NCI-H2081 (cell line): ENCODE results near the gene AIF1.
"Not testable (repeated sequence)": the region's sequence is repeated elsewhere in the genome, so short reads cannot be mapped to it uniquely, and the experiment has no call there.

Experiments used
- DNase-seq, 2 experiments: peaks; one replicate each; lab custom pipeline; 2025; lab: John Stamatoyannopoulos, UW

Gene AIF1

DNA sequence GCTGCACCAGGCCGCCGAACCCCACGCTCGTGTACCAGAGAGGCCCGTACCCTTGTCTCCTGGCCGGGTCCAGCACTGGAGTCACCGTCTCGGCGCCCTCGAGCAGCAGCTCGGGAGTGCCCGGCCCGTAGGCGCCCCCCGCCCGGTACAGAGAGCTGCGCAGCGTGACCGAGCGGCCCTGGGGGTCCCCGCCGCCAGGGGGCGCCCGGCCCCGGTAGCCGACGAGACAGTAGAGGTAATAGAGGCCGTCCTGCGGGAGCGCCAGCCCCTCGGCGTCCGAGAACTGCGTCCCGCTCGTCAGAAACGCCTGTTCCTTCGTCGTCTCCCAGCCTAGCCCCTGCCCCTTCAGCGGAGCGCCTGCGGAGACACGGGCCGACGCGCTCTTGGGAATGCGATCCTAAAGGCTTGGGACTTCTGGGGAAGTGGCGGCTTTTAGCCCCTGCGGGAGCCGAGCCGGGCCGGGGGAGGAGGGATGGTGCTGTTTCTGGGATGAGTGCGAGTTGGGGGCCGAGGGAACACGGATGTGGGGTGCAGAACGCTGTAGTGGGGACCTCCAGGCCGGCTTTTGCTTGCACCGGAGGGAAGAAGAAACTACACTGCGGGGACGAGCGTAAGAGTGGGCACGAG, 34.1 kb upstream of the AIF1 start:
- DNase-seq: peak; percentile 70 to 76

DNA sequence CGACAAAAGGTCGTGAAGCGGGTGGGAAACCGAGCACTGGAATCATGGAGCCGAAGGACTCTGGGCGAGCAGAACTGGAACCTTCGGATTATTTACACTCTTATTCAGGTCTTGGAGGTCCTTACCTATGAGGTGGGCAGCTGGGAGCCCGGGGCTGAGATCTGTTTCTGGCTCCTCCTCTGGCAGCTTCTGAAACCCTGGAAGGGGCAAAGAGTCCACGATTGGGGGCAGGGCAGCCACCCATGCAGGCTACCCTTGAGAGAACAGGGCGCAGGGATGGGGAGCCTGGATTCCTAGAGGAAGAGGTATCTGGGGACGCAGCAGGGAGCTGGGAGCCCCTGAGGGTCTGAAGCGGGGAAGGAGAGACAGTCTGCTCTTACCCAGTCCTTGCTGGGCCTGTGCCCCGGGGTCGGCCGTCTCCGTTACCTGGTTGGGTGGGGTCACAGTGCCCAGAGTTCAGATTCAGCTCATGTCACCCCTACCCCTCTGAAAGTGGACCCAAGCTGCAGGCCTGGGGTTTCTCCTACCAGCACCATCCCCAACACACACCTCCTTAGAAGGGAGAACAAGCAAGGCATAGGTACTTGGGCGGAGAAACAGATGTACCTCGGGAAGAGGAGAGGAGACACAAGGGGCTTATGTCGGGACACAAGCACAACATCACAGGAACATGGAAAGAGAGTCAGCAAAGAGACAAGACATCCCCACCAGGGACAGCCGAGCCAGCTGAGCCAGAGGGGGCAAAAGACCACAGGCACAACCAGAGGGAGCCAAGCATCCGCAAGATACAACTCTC, 33.4 kb upstream of the AIF1 start:
- DNase-seq: no peak

DNA sequence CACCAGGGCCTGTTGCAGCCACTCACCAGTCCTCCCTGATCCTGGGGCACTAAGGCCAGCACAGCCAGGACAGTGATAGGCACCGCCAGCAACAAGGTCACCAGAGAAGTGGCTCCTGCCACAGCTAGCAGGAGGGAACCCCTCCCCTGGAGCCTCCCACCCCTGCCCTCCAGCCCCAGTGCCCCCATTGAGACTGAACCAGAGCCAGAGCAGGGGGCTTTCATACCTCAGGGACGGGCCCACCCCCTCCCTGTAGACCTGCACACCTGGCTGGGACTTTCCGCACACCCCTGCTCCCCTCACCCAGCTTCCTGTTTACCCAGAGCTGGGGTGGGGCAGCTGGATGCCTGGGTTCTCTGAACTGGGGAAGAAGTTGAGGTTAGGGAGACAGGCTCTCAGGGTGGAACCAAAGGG, 32.8 kb upstream of the AIF1 start, which contains the start of gene LTB:
LTB (minus strand) TSS at position 195 of the 414 bp plus-strand sequence; CDS start at position 188, 7 bp downstream.
- no peak for DNase-seq

DNA sequence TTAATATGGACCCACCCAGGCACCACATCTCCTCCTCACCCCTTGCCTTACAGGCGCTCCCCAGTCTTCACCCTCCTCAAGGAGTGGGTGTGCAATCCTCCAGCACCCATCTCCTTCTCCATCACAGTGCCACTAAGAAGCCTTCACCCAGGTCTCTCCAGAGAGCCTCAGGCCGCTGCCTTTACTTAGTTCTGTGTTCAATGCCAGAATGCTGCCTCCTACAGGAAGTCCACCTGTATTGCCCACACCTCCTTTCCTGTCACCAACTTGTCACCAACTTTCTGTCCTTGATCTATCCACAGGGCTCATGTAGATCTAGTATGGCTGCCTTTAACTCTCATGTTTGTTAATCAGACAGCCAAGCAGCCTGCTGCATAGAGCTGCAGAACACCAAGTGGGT, 29.5 kb upstream of the AIF1 start:
- no peak for DNase-seq

DNA sequence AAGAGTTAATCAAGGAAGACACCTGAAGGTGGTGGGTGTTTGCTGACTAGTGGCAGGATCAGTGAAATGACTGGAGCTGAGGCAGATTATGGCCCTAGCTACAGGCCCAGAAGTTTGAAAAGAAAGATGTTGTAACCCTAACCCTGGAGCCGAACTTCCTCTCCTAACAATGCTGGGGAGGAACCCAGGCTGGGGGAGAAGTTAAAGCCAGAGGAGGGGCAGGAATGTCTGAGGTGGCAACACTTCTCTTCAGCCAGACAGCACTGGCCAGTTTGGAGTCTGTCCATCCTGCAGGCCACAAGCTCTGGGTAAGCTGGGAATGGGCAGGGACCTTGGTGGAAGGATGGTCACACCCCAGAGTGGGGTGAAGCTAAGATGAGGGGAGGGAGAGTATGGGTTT, 29.0 kb upstream of the AIF1 start, which contains the start of gene LST1:
LST1 (plus strand) TSS at position 270 of the 400 bp plus-strand sequence. CDS start 1,023 bp downstream, outside the sequence.
- no peak for DNase-seq

DNA sequence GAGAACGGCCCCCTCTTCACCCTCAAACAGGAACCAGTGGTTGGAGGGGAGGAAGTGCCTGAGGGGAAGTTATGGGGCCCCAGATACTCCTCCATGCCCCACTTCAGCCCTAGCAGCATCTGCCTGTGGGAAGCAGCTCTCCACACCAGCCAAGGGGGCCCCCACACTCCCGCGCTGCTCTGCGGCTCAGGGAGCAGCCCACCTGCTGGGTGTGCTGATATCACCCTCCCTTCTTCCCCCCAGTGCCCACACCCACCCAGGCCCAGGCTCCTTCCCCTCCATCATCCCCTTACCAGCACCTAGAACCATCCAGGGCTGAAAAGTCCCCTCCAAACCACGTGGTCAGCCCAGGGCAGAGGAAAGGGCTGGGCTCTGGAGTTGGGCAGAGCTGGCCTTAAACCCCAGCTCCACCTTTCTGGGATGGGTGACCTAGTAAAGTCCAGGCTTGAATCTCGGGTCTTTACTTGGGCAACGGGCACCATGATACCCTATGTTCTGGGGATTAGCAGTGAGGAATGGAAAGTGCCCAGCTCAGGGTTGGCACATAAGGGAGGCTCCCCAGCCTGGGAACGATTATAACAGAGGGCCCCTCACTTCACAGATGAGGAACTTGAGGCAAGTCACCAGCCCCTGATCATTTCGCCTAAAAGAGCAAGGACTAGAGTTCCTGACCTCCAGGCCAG, 28.3 kb upstream of the AIF1 start:
- no peak for DNase-seq

DNA sequence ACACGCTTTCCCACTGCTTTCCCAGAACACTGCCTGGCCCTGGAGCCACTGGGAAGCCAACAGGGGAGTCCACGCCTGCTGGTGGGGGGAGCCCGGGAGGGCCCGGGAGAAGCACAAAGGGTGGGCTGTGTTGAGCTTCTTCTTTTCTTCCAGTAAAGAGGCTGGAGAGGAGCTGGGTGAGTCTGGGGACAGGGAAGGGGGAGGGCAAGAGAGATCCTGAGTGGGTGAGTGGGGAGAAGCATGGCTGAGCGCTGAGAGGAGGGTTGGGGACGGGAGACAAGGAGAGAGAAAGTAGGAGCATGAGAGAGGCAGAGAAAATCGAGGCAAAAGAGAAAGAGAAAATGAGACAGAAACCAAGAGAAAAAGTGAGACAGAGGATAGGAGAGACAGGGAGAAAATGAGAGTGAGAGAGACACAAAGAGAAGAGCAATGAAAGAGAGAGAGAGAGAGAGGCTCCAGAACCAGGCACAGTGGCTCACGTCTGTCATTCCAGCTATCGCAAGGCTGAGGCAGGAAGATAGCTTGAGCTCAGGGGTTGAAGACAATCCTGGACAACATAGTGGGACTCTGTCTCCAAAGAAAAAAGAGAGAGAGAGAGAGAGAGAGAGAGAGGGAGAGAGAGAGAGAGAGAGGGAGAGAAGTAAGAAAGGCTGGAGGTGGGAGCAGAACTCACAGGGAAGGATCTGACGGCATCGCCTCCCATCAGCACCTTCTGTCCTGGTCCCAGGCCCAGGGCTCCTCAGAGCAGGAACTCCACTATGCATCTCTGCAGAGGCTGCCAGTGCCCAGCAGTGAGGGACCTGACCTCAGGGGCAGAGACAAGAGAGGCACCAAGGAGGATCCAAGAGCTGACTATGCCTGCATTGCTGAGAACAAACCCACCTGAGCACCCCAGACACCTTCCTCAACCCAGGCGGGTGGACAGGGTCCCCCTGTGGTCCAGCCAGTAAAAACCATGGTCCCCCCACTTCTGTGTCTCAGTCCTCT, 26.9 kb upstream of the AIF1 start:
- DNase-seq: no peak

DNA sequence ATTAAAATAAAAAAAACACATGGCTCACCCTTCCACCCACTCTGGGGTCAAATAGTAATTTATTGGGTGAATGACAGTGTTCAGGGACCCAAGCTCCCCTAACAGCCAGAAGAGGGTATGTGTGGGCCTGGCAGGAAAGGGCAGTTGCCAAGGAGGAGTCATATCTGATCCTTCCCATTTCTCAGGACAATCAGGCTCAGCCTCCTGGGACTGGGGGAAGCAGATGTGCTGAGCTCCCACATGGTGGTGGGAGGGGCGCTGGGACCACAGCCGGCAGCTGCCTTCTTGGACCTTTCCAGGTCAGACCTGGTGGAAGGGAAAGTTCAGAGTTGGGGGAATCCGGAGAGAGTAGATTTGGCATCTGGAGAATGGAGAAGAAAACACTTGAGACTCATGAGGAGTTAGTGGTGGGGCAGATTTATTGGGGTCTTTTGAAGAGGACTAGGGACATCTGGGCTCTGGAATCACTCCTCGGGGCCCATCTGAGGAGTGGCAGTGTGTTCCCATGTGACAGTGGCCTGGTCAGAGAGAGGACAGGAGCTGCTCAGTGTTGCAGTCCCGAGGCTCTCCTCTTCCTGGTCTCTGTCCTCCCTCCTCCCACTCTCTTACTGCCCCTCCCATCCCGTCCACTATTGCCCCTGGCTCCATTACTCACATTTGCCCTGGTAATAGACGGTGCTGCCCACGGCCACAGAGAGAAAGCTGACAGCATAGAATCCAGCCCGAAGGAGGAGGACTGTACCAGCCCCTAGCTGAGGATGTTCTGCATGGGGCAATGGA, 26.0 kb upstream of the AIF1 start:
- no peak for DNase-seq

DNA sequence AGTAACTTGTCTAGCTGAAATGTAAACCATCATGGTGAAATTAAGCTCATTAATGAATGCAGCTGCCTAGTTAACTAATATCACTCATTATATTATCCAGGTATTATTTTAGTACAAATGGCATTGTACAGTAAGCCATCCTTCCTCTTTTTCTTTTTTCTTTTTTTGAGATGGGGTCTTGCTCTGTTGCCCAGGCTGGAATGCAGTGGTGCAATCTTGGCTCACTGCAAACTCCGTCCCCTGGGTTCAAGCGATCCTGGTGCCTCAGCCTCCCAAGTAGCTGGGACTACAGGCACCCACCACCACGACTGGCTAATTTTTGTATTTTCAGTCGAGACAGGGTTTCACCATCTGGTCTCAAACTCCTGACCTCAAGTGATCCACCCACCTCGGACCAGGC, 24.3 kb upstream of the AIF1 start:
- DNase-seq: not testable (repeated sequence)

DNA sequence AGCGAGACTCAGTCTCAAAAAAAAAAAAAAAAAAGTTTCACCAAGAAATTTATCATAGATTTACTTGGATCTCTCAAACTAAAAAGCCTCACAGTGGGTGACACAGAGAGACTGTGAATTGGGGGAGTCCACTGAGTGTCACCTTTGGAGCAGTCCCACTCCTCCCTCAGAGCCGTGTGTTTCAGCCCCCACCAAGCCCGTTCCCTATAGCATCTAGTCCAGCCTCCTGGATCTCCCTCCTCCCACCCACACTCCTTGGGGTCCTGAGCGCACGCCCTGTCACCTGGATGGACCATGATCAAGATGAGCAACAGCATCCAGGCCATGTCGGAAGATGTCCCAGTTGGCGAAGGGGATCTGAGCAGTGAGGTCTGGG, 22.6 kb upstream of the AIF1 start:
- DNase-seq: no peak

DNA sequence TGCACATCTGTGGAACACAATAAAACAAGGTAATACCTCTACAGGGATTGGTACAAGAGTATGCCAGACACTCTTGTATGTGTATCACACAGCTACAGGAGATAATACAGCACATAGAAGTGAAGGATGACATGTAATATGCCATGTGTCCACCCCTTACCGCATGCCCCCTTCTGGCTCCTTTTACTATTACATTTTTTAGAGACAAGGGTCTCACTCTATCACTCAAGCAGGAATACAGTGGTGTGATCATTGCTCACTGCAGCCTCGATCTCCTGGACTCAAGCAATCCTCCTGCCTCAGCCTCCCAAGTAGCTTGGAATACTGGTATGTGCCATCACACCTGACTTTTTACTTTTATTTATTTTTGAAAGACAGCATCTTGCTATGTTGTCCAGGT, 18.0 kb upstream of the AIF1 start:
- DNase-seq: peak in 1 of 2 experiments; percentile 10

DNA sequence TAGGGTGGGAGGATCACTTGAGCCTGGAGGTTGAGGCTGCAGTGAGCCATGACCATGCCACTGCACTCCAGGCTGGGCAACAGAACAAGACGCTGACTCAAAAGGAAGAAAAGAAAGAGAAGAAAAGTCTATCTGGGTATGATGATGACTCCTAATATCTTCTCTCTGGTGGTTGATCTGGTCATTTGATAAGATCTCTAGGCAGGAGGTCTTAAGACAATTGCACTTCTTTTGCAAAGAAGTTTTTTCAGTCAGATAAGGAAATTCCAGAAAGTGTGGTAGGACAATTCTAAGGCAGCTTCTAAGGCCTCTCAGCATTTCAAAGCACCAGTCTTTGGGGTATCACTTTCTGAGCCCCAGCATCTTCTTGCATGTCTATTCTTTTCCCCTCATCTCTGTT, 7.7 kb upstream of the AIF1 start:
- DNase-seq: no peak

DNA sequence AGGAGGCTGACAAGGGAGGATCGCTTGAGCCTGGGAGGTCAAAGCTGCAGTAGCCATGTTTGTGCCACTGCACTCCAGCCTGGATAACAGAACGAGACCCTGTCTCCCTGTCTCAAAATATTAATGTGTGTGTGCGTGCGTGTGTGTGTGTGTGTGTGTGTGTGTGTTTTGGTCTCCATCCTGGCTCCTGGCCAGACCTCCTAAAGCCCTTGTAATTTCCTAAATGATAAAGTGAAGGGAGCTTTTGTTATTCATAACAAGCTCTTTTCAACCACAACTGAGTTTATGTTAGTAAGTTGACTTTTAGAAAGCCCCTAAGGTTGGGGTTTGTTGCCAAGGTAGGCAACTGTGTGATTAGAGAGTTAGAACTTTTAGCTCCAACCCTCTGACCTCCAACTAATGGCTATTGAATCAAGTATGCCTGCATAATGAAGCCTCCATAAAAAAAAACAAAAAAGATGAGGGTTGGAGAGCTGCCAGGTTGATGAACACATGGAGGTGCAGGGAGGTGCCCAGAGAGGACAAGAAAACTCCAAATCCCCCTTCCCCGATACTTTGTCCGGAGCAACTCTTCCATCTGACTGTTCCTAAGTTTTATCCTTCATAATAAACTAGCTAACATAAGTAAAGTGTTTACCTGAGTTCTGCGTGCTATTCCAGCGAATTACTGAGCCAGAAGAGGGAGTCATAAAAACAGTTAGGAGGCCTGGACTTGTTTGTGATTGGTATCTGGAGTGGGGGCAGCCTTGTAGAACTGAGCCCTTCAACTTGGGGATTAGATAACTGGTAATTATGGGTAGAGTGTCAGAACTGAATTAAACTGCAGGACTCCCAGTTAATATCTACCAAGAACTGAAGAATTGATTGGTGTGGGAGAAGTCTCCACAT, 5.3 kb upstream of the AIF1 start:
- peak in 1 of 2 experiments; percentile 41 for DNase-seq

DNA sequence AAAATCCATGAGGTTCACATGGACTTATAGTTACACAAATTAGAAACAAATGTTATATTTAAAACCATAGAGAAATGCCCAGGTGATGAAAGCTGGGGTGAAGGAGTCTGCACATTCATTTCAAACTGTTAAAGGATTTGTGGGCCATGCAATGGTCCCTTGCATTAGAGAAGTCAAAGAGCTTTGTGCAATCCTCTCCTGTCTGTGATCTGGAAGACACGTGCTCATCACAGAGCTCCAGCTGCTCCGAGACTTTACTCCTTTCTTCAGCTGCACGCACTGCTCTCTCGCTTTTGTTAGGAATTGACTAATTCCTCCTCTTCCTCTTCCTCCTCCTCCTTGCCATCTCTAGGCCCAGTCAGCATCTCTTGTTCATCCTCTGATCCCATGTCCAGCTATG, 4.1 kb upstream of the AIF1 start:
- DNase-seq: no peak

DNA sequence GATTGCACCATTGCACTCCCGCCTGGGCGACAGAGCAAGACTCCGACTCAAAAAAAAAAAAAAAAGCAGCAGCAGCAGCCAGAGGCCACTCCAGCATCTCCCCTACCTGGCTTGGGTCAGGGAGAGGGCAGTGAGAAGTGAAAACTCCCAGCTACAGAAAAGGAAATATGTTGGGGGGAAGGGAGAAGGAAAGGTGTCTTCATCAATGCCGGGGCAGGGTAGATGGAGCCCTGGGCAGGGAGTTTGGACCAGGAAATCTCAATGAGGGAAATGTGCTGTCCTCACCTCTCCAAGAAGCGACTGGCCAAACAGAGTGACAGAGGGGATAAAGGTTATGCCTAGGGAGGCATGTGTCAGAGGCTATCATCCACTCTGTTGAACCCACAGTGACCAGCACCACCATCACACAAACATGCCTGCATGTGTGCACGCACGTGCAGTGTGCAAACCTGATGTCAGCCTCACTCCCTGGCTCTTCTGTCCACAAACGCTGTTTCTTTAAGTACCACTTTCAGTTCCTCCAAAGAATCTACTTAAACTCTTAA, 887 bp upstream of the AIF1 start:
- no peak for DNase-seq

DNA sequence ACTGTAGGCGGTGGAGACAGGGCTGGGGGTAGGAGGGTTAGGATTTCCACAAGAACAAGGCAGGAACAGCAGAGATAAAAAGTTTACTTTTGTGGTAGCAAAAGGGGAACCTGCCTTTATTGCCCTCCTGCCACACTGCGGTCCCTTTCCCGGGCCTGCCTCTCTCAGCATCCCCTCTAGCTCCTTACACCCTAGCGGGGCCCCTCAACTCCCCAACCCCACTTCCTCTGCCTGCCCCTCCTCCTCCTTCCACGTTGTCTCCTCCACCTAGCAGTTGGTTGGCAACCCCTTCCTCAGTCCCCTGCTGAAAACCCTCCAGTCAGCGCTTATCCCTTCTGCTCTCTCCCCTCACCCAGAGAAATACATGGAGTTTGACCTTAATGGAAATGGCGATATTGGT, 714 bp downstream of the AIF1 start:
- DNase-seq: no peak

DNA sequence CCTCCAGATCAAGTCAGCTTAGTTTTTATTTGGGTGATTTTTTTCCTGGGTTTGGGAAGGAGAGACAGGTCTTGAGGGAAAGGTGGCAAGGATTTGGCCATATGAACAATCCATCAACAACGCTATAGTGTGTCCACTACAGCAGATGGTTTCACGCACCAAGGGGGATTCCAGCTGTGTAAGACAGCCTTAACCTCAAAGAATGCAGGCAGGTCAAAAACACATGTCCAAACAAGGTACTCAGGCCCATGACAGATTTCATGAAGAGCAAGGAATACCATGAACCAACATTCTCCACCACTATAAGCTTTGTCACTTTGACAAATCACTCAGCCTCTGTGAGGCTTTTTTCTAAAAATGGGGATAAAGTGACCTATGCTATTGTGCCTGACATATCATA, 2.0 kb downstream of the AIF1 start:
- no peak for DNase-seq

DNA sequence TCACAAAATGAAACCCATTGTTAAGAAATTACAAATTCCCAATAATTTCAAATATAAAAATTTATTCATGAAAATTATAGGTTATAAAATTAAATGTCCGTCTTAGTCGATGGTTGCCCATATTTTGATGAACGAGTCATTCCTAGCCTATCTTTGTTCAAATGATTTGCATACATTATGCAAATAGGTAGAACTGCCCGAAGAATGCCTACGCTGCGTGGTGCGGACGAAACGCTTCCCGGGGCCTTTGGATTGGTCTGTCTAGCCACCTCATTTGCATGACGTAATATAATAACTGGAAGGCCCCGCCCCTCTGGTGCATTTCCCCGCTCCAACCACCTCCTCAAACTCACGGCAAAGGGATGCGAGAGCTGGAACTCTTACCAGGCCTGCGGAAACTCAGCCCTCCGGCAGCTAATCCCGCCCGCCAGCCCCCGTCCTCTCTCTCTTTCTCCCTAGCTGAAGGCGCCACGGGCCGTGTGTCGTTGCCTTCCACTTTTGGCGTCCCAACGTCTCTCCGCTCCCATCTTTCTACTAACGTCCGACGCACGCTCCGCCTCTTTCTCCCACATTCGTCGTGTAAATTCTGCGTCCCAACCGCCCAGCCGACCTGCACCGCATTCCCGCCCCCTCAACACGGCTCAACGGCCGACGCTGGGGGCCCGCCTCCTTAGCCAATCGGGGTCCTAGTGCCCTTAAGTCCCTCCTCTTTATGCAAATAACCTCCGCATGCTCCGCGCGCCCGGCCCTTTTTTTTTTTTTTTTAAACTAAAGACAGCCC, 5.0 kb downstream of the AIF1 start:
- peak; percentile 98 to 99 for DNase-seq
